Measurements from ENCODE around the gene MAN2A2.
"Not testable (repeated sequence)": the region's sequence is repeated elsewhere in the genome, so short reads cannot be mapped to it uniquely, and the experiment has no call there.

MAN2A2 gene

GRCh38 chr15:90884719-90885431, 18.2 kb upstream of the MAN2A2 start:
- no peak for FAIRE-seq

- FAIRE-seq, result no peak
These were observed 17.4 kb upstream of the MAN2A2 start for GRCh38 chr15:90885432-90886290.

GRCh38 chr15:90886291-90886614, 16.8 kb upstream of the MAN2A2 start:
- FAIRE-seq, result no peak

- no peak for FAIRE-seq
These were observed 16.0 kb upstream of the MAN2A2 start for GRCh38 chr15:90887037-90887481.

- no peak for FAIRE-seq
These were observed 13.8 kb upstream of the MAN2A2 start for GRCh38 chr15:90889313-90889730.

GRCh38 chr15:90889736-90890456, 13.2 kb upstream of the MAN2A2 start:
- FAIRE-seq, result no peak

- FAIRE-seq, result no peak
These were observed 12.3 kb upstream of the MAN2A2 start for GRCh38 chr15:90890839-90891238.

- no peak for FAIRE-seq
These were observed 11.7 kb upstream of the MAN2A2 start for GRCh38 chr15:90891346-90891949.

GRCh38 chr15:90892023-90892422, 11.1 kb upstream of the MAN2A2 start:
- no peak for FAIRE-seq

- no peak for FAIRE-seq
These were observed 10.5 kb upstream of the MAN2A2 start for GRCh38 chr15:90892498-90893174.

GRCh38 chr15:90893175-90894090, 9.7 kb upstream of the MAN2A2 start:
- FAIRE-seq, result no peak

- FAIRE-seq, result no peak
These were observed 7.5 kb upstream of the MAN2A2 start for GRCh38 chr15:90895571-90896117.

- not testable (repeated sequence) for FAIRE-seq
These were observed 5.9 kb upstream of the MAN2A2 start for GRCh38 chr15:90897131-90897655.

- no peak for FAIRE-seq
These were observed 1.7 kb upstream of the MAN2A2 start for GRCh38 chr15:90901175-90902039.

GRCh38 chr15:90902040-90902839, 862 bp upstream of the MAN2A2 start:
- no peak for FAIRE-seq

- FAIRE-seq, result no peak
These were observed 833 bp downstream of the MAN2A2 start for GRCh38 chr15:90903733-90904536.

- FAIRE-seq, result no peak
These were observed 1.6 kb downstream of the MAN2A2 start for GRCh38 chr15:90904746-90905145.
